Retinal pigment epithelial cell (primary cell): ENCODE data around the gene PBX3.

Experiments
- DNase-seq: peaks from one replicate; pipeline ENCODE4 v3.0.0-alpha.2; 2010; ENCODE audit warnings: low read depth
- H3K4me3 ChIP-seq: 2 replicates; pipeline ENCODE4 v1.5.1; 2011; ENCODE audit warnings: mild to moderate bottlenecking, low read length, control low read depth, moderate library complexity
- TF ChIP-seq, protein P1 (sequence below): conservative IDR thresholded peaks from 2 replicates; pipeline ENCODE4 v1.5.1; 2011; ENCODE audit warnings: low read depth, low read length, control low read depth, inconsistent platforms

The PBX3 gene

DNA sequence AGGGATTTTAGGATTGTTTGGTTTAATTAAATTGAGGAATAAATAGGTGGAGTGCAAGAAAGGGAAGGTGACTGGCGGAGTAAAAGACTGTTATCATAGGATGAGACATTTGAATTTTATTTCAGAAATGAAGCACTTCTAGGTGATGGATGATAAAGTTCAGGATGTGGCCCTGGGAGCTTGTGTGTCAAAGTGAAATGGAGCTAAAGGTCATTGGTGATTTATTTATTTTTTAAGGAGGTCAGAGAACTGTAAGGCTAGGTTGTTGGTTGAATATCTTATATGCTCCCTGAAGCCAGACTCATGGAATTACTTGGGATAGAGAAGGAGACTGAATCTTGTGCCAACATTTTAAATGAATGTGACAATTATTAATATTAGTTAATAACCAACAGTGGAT is 40.5 kb downstream of the PBX3 start:
- DNase-seq: no peak
- TF ChIP-seq, protein P1, sequence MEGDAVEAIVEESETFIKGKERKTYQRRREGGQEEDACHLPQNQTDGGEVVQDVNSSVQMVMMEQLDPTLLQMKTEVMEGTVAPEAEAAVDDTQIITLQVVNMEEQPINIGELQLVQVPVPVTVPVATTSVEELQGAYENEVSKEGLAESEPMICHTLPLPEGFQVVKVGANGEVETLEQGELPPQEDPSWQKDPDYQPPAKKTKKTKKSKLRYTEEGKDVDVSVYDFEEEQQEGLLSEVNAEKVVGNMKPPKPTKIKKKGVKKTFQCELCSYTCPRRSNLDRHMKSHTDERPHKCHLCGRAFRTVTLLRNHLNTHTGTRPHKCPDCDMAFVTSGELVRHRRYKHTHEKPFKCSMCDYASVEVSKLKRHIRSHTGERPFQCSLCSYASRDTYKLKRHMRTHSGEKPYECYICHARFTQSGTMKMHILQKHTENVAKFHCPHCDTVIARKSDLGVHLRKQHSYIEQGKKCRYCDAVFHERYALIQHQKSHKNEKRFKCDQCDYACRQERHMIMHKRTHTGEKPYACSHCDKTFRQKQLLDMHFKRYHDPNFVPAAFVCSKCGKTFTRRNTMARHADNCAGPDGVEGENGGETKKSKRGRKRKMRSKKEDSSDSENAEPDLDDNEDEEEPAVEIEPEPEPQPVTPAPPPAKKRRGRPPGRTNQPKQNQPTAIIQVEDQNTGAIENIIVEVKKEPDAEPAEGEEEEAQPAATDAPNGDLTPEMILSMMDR: no peak
- no peak overlapping the region for H3K4me3 ChIP-seq

DNA sequence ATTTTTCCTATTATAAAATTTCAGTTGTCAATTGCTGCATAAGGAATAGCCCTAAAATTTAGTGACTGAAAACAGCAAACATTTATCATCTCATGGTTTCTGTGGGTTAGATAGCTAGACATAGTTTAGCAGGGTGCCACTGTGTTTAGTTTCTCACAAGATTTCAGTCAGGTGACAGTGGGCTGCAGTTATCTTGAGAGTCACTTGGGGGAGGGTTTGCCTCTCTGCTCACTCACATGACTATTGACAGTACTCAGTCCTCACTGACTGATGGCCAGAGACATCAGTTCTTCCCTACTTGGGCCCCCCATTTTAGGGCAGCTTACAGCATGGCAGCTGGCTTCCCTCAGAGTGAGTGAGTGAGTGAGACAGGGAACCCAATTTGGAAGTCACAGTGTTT is 42.0 kb downstream of the PBX3 start:
- TF ChIP-seq, protein P1: no peak
- no peak for DNase-seq
- no peak overlapping the region for H3K4me3 ChIP-seq

DNA sequence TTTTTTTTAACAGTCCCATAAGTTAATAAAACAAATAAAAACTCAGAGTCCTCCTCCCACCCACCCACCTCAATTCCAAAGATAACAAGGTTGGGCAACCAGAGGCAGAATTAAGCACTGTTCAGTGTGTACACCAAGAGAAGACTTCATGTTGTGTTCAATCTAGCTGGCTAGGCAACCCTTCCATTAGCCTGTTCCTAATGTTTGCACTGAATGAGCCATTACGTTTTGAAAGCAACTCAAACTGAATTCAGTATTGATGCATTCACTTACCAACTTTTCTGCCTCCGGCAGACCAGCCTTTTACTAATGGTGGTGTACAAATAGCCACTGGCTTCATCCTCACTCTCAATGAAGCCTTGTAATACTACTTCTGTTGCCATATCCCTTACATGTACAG is 47.5 kb downstream of the PBX3 start:
- H3K4me3 ChIP-seq: no peak overlapping the region
- TF ChIP-seq, protein P1: no peak
- no peak for DNase-seq

DNA sequence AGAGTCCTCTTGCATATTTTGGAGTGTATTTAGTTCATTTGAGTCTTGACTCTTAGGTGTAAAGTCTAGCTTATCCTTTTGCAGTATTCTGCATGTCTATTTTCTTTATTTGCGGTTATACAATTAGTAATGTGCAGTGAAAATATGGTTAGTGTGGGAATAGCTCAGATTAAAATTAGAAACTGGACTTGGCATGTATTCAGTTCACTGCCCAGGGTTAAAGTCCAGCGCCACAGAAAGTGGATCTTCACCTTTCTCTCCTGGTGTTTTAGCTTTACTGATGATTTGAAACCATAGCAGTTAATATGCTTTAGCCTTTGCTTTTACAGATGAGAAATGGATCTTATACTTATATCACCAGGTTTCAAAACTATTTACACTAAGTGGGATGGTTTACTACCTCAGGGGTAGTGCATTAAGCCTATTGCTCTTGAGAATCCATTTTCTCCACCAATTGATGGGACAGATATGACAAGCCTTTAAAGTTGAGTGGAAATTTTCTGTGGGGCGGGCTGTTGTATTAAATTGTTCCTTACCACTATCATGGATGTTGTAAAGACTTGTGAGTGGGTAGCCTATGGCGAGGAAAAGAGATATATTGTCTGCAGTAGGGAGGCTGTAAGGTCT is 48.9 kb downstream of the PBX3 start:
- no peak for DNase-seq
- TF ChIP-seq, protein P1: no peak

DNA sequence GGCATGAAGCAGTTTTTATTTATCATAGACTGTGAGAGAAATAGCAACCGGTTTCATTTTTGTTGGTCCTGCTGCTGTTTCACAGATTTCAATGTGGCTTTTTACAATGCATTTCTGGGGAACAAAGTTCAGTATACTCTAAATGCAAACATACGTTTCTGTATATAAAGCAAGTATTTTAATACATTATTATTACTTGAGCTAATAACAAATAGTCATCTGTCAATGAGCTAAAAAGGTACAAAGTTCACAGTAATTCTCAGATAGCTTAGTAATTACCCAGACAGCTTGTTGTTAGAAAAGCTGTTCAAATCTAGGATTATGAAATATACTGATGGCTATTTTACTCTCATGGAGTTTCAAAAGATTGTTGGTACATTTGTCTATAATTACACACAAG is 50.8 kb downstream of the PBX3 start:
- no peak for DNase-seq
- TF ChIP-seq, protein P1: no peak

More for the DNA sequence above, 48.9 kb downstream of the PBX3 start:
- no peak overlapping the region for H3K4me3 ChIP-seq

DNA sequence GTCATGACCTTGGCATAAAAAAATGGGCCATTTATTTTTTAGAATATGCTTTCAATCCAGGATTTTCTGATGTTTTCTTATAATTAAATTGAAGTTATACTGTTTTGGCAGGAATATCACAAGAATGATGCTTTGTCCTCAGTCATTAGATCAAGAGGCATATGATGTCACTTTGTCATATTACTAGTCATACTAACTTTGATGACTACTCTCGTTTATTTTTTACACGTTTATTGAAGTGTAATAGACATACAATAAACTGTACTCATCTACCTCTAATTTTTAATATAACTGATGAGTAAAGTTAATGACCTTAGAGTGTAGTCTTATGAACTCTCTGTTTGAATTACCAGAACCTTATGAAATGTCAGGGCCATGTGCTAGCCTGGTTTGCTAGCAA is 56.4 kb downstream of the PBX3 start:
- TF ChIP-seq, protein P1: no peak
- DNase-seq: no peak
- no peak overlapping the region for H3K4me3 ChIP-seq

More for the DNA sequence above, 50.8 kb downstream of the PBX3 start:
- no peak overlapping the region for H3K4me3 ChIP-seq

DNA sequence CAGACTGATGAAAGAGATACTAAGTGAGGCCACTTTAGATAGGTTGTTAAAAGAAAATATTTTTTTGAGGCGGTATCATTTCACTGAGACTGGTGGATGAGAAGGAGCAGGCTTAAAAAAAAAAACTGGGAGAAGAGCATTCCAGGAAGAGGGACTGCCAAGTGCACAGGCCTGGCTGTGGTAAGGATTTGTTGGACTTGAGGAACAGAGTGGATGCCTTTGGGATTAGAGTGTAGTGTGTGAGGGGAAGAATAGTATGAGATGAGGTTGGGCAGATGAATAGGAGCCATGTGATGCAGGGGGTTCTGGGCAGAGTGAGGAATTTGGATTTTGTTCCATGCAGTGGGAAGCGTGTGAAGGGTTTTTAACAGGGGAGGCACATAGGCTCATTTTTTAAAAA is 57.9 kb downstream of the PBX3 start:
- TF ChIP-seq, protein P1: no peak
- H3K4me3 ChIP-seq: no peak overlapping the region
- peak; percentile 46 for DNase-seq
